ENCODE data around the gene C19orf33. TPM values are rescaled to one million over a fixed set of nuclear protein-coding genes. Genes with fewer than 3 reads are reported as not detected.
A peak's percentile ranks its signal among the peaks of the same experiment; 100 is the strongest.

C19orf33 gene
- total RNA-seq, 1 donor from 2014 or later = 267 TPM

GRCh38 chr19:38323291-38323690 lies 19.2 kb downstream of the C19orf33 start:
- no peak for DNase-seq (ENCODE audit: low read depth)
- no peak overlapping the region for H3K4me3 ChIP-seq (ENCODE audit: low read depth, low read length)
- TF ChIP-seq, protein P1, sequence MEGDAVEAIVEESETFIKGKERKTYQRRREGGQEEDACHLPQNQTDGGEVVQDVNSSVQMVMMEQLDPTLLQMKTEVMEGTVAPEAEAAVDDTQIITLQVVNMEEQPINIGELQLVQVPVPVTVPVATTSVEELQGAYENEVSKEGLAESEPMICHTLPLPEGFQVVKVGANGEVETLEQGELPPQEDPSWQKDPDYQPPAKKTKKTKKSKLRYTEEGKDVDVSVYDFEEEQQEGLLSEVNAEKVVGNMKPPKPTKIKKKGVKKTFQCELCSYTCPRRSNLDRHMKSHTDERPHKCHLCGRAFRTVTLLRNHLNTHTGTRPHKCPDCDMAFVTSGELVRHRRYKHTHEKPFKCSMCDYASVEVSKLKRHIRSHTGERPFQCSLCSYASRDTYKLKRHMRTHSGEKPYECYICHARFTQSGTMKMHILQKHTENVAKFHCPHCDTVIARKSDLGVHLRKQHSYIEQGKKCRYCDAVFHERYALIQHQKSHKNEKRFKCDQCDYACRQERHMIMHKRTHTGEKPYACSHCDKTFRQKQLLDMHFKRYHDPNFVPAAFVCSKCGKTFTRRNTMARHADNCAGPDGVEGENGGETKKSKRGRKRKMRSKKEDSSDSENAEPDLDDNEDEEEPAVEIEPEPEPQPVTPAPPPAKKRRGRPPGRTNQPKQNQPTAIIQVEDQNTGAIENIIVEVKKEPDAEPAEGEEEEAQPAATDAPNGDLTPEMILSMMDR (conservative IDR thresholded peaks at IDR 0.05; ENCODE audit: low read depth, low read length) = no peak

GRCh38 chr19:38324431-38324830 lies 20.4 kb downstream of the C19orf33 start:
- TF ChIP-seq, protein P1 (conservative IDR thresholded peaks at IDR 0.05; ENCODE audit: low read depth, low read length) = no peak
- DNase-seq (ENCODE audit: low read depth) = no peak
- no peak overlapping the region for H3K4me3 ChIP-seq (ENCODE audit: low read depth, low read length)

DNA sequence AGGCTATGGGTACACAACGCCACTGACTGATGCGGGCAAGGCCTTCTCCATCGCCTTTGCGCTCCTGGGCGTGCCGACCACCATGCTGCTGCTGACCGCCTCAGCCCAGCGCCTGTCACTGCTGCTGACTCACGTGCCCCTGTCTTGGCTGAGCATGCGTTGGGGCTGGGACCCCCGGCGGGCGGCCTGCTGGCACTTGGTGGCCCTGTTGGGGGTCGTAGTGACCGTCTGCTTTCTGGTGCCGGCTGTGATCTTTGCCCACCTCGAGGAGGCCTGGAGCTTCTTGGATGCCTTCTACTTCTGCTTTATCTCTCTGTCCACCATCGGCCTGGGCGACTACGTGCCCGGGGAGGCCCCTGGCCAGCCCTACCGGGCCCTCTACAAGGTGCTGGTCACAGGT lies 22.5 kb downstream of the C19orf33 start:
- DNase-seq (ENCODE audit: low read depth) = no peak
- TF ChIP-seq, protein P1 (conservative IDR thresholded peaks at IDR 0.05; ENCODE audit: low read depth, low read length) = no peak
- H3K4me3 ChIP-seq (ENCODE audit: low read depth, low read length) = no peak overlapping the region

GRCh38 chr19:38329651-38330050 lies 25.6 kb downstream of the C19orf33 start:
- TF ChIP-seq, protein P1 (conservative IDR thresholded peaks at IDR 0.05; ENCODE audit: low read depth, low read length) = no peak
- DNase-seq (ENCODE audit: low read depth) = no peak
- H3K4me3 ChIP-seq (ENCODE audit: low read depth, low read length) = no peak overlapping the region

DNA sequence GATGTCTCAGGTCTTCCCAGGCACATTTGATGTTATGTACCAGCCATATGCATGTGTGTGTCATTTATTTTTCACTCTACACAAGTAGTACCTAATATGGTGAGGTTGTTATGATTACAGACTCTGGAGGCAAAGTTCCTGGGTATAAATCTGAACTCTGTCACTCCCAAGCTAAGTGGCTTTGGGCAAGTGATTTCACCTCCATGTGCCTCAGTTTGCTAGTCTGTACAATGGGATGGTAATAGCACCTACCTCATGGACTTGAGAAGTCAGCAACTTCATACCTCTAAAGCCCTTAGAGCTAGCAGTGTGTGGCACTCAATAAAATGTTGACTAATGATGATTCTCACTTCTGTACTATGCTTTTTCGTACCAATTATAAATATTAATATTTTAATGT lies 27.7 kb downstream of the C19orf33 start:
- no peak for DNase-seq (ENCODE audit: low read depth)

DNA sequence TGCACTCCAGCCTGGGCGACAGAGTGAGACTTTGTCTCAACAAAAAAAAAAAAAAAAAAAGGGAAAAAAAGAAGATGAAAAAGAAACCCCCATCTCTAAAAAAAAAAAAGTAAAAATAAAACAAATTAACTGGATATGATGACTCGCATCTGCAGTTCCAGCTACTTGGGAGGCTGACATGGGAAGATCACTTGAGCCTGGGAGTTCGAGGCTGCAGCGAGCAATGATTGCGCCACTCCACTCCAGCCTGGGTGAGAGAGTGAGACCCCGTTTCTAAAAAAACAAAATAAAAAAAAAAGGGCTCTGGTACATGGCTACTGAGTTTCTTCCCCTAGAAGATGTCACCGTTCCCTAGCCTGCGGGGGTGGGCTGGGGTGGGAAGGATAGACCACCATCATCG lies 29.2 kb downstream of the C19orf33 start:
- DNase-seq (ENCODE audit: low read depth) = no peak
- H3K4me3 ChIP-seq (ENCODE audit: low read depth, low read length) = no peak overlapping the region
- TF ChIP-seq, protein P1 (conservative IDR thresholded peaks at IDR 0.05; ENCODE audit: low read depth, low read length) = no peak

More for the DNA sequence above, 27.7 kb downstream of the C19orf33 start:
- TF ChIP-seq, protein P1 (conservative IDR thresholded peaks at IDR 0.05; ENCODE audit: low read depth, low read length) = no peak
- H3K4me3 ChIP-seq (ENCODE audit: low read depth, low read length) = no peak overlapping the region

DNA sequence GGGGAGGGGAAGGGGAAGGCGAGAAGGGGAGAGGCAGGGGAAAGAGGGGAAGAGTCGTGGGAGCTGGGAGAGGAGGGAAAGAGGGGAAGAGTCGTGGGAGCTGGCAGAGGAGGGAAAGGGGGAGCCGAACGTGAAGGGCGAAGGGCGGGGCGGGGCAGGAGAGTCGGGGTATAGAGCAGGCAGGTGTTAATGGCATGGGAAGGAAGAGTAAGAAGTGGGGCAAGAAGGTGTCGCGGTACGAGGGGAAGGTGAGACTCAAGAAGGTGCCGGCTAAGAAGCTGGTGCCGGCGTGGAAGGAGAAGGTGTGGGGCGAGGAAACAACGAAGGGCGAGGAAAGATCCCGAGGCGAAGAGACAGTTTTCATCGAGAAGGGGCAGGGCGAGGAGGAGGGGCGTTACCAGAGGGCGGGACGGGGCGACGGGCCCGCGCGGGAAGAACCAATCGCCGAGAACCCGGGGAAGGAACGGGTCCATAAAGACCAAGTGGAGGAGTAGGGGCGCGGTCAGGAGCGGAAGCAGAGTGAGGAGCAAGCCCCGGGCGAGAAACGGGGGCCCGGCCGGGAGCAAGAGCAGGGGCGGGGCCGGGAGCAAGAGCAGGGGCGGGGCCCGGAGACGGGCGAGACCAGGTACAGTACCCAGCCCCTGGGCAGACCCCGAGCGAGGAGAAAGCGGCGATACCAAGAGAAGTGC lies 32.0 kb downstream of the C19orf33 start:
- no peak for DNase-seq (ENCODE audit: low read depth)
- H3K4me3 ChIP-seq (ENCODE audit: low read depth, low read length) = peak overlapping the region; percentile 79
- TF ChIP-seq, protein P1 (conservative IDR thresholded peaks at IDR 0.05; ENCODE audit: low read depth, low read length) = no peak

Measured in epithelial cell of proximal tubule (primary cell).